ENCODE data around the gene MCOLN1. TPM values are rescaled to one million over a fixed set of nuclear protein-coding genes. Genes with fewer than 3 reads are reported as not detected.

The MCOLN1 gene
- polyA plus RNA-seq, 1 donor (not counting 4 experiments of a cell fraction or from before 2014, with no cell fraction given): 14.0 TPM

GRCh38 chr19:7552781-7553180 lies 30.4 kb downstream of the MCOLN1 start:
- TF ChIP-seq, protein P1, sequence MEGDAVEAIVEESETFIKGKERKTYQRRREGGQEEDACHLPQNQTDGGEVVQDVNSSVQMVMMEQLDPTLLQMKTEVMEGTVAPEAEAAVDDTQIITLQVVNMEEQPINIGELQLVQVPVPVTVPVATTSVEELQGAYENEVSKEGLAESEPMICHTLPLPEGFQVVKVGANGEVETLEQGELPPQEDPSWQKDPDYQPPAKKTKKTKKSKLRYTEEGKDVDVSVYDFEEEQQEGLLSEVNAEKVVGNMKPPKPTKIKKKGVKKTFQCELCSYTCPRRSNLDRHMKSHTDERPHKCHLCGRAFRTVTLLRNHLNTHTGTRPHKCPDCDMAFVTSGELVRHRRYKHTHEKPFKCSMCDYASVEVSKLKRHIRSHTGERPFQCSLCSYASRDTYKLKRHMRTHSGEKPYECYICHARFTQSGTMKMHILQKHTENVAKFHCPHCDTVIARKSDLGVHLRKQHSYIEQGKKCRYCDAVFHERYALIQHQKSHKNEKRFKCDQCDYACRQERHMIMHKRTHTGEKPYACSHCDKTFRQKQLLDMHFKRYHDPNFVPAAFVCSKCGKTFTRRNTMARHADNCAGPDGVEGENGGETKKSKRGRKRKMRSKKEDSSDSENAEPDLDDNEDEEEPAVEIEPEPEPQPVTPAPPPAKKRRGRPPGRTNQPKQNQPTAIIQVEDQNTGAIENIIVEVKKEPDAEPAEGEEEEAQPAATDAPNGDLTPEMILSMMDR (optimal IDR thresholded peaks at IDR 0.05 in 1 of 3, IDR thresholded peaks at IDR 0.05 in 1 of 3, conservative IDR thresholded peaks at IDR 0.05 in 1 of 3; ENCODE audit: extremely low read depth in 1 of 3, insufficient read depth in 2 of 3, low read length in 3 of 3): no peak
- TF ChIP-seq EZH2 (IDR thresholded peaks at IDR 0.05; ENCODE audit: low read length): no peak
- Histone ChIP-seq H3K79me2 (ENCODE audit: control insufficient read depth, insufficient read depth, low read length) (no peaks in the 10 kb centered on the region), H3K9me1 (ENCODE audit: control insufficient read depth, extremely low read depth, insufficient read depth, low read length) (no peaks in the 10 kb centered on the region), H3K4me1 (ENCODE audit: control insufficient read depth, extremely low read depth, insufficient read depth, low read length) (no peaks in the 10 kb centered on the region), H4K20me1 (ENCODE audit: control insufficient read depth, extremely low read depth, insufficient read depth, low read length) (no peaks in the 10 kb centered on the region), H2AFZ (ENCODE audit: control insufficient read depth, low read length) (no peak overlapping the region), H3K27me3 (ENCODE audit: control insufficient read depth, extremely low read depth, insufficient read depth, low read length) (no peaks in the 10 kb centered on the region), H3K27ac (ENCODE audit: control insufficient read depth, insufficient read depth, low read length) (no peak overlapping the region), H3K9me3 (ENCODE audit: control insufficient read depth, low read depth, low read length) (no peaks in the 10 kb centered on the region), H3K36me3 (ENCODE audit: control insufficient read depth in 2 of 2, extremely low read depth in 1 of 2, insufficient read depth in 2 of 2, low read length in 2 of 2) (peaks cover 12 to 21% of the 10 kb centered on the region in 2 experiments), H3K9ac (ENCODE audit: control insufficient read depth, extremely low read depth, insufficient read depth, low read length) (no peak overlapping the region), H3K4me2 (ENCODE audit: control insufficient read depth, extremely low read depth, insufficient read depth, low read depth, low read length) (no peak overlapping the region), H3K4me3 (ENCODE audit: control insufficient read depth in 2 of 3, extremely low read depth in 1 of 3, insufficient read depth in 2 of 3, low read depth in 1 of 3, low read length in 3 of 3) (no peak overlapping the region)
- no peak for DNase-seq (ENCODE audit: low read depth, low spot score)
- no peak for FAIRE-seq
- dilution Hi-C loops (cut with MboI; ENCODE audit: extremely low pct_ligation_motif_present, low sequenced_read_pairs): no loop called here

DNA sequence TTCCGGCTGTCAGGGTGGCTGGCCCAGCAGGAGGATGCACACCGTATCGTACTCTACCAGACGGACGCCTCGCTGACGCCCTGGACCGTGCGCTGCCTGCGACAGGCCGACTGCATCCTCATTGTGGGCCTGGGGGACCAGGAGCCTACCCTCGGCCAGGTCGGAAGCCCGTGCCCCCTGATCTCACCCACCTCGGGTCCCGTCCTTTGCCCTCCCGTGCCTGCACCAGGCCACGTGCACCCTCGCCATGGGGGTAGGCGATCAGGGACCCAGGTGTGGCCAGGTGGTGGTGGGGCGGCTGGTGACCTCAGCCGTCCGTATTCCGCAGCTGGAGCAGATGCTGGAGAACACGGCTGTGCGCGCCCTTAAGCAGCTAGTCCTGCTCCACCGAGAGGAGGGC lies 32.1 kb downstream of the MCOLN1 start:
- Histone ChIP-seq H3K4me3 (ENCODE audit: control insufficient read depth in 2 of 3, extremely low read depth in 1 of 3, insufficient read depth in 2 of 3, low read depth in 1 of 3, low read length in 3 of 3) (no peak overlapping the region), H3K27me3 (ENCODE audit: control insufficient read depth, extremely low read depth, insufficient read depth, low read length) (no peaks in the 10 kb centered on the region), H3K27ac (ENCODE audit: control insufficient read depth, insufficient read depth, low read length) (no peak overlapping the region), H3K9me1 (ENCODE audit: control insufficient read depth, extremely low read depth, insufficient read depth, low read length) (no peaks in the 10 kb centered on the region), H4K20me1 (ENCODE audit: control insufficient read depth, extremely low read depth, insufficient read depth, low read length) (no peaks in the 10 kb centered on the region), H3K79me2 (ENCODE audit: control insufficient read depth, insufficient read depth, low read length) (no peaks in the 10 kb centered on the region), H2AFZ (ENCODE audit: control insufficient read depth, low read length) (no peak overlapping the region), H3K4me1 (ENCODE audit: control insufficient read depth, extremely low read depth, insufficient read depth, low read length) (no peaks in the 10 kb centered on the region), H3K9me3 (ENCODE audit: control insufficient read depth, low read depth, low read length) (no peaks in the 10 kb centered on the region), H3K9ac (ENCODE audit: control insufficient read depth, extremely low read depth, insufficient read depth, low read length) (no peak overlapping the region), H3K4me2 (ENCODE audit: control insufficient read depth, extremely low read depth, insufficient read depth, low read depth, low read length) (no peak overlapping the region), H3K36me3 (ENCODE audit: control insufficient read depth in 2 of 2, extremely low read depth in 1 of 2, insufficient read depth in 2 of 2, low read length in 2 of 2) (peaks cover 21 to 32% of the 10 kb centered on the region in 2 experiments)
- dilution Hi-C loops (cut with MboI; ENCODE audit: extremely low pct_ligation_motif_present, low sequenced_read_pairs): no loop called here
- FAIRE-seq: no peak
- TF ChIP-seq, protein P1 (optimal IDR thresholded peaks at IDR 0.05 in 1 of 3, IDR thresholded peaks at IDR 0.05 in 1 of 3, conservative IDR thresholded peaks at IDR 0.05 in 1 of 3; ENCODE audit: extremely low read depth in 1 of 3, insufficient read depth in 2 of 3, low read length in 3 of 3): no peak
- TF ChIP-seq EZH2 (IDR thresholded peaks at IDR 0.05; ENCODE audit: low read length): no peak
- no peak for DNase-seq (ENCODE audit: low read depth, low spot score)

Data from keratinocyte (primary cell).